GM12875 (cell line): ENCODE measurements around the gene CYP11A1.

Experiments used
- H3K4me3 ChIP-seq: one replicate; pipeline ENCODE4 v1.5.1; 2011; ENCODE audit warnings: low read depth, low read length, control low read depth
- CTCF ChIP-seq: IDR thresholded peaks from 2 replicates; pipeline ENCODE4 v1.5.1; 2011; ENCODE audit warnings: low read depth, mild to moderate bottlenecking, control low read depth, inconsistent platforms, low read length, moderate library complexity, borderline replicate concordance; ENCODE audit not compliant: insufficient read depth

CYP11A1 gene

GRCh38 chr15:74312445-74313007 is 54.9 kb downstream of the CYP11A1 start:
- no peak overlapping the region for H3K4me3 ChIP-seq

GRCh38 chr15:74311734-74312444 is 55.6 kb downstream of the CYP11A1 start:
- H3K4me3 ChIP-seq: no peak overlapping the region
- TF ChIP-seq CTCF: peak; percentile 41; the same call in 1 of the 2 replicates

More at GRCh38 chr15:74312445-74313007, 54.9 kb downstream of the CYP11A1 start:
- no peak for TF ChIP-seq CTCF

GRCh38 chr15:74307827-74308811 is 59.3 kb downstream of the CYP11A1 start:
- no peak overlapping the region for H3K4me3 ChIP-seq
- TF ChIP-seq CTCF: peak; percentile 80

- TF ChIP-seq CTCF: no peak
- H3K4me3 ChIP-seq: no peak overlapping the region
These were observed 60.6 kb downstream of the CYP11A1 start for GRCh38 chr15:74306781-74307217.

DNA sequence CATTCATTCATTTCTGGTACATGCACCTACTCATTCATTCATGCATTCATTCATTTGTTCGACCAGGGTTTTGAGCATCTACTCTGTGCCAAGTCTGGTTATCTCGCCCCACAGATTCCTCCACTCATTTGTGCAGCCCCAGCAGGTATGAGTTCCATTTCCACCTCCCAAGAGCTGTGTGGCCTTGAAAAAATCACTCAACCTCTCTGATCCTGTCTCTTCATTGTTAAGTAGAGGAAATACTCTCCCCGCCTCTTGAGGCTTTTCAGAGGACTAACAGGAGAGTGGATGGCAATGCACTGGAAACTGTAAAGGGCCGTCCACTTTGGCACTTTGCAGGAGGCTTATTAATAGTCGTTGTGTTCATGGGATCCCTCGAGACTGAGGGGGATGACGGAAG is 61.8 kb downstream of the CYP11A1 start:
- H3K4me3 ChIP-seq: no peak overlapping the region
- TF ChIP-seq CTCF: no peak

DNA sequence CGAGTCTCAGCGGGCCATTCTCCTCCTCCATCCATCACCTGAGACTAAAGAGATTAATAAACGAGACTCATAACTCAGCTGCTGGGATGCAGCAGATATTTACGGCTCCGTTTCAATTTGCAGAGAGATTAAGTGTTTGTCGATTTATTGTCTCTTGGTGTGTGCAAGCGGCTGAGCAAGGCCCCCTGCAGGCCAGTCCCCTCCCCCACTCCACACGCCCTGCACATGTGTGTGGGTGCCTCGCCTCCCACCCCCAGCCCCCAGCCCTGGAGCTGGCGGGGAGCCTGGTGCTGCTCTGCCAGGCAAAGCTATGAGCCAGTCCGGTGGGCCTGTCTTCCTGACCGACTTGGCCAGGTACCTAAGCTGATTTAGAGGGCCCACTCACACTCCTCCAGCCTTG is 63.0 kb downstream of the CYP11A1 start:
- no peak for TF ChIP-seq CTCF
- no peak overlapping the region for H3K4me3 ChIP-seq
